Keratinocyte (primary cell): ENCODE measurements around the gene SLC37A1. TPM values are rescaled to one million over a fixed set of nuclear protein-coding genes. Genes with fewer than 3 reads are reported as not detected.

Experiments used
- DNase-seq: peaks from one replicate; pipeline ENCODE4 v3.0.0-alpha.2; 2011; ENCODE audit warnings: low read depth, missing footprints, low spot score
- FAIRE-seq: peaks from 2 replicates; lab custom pipeline; 2011; peaks lifted over from hg19 to GRCh38; lab: Jason Lieb, UNC
- H2AFZ ChIP-seq: 2 replicates; pipeline ENCODE4 v1.6.0; 2012; ENCODE audit warnings: low read length, control low read depth, inconsistent platforms; ENCODE audit not compliant: control insufficient read depth
- H3K27ac ChIP-seq: 2 replicates; pipeline ENCODE4 v1.5.1; 2011; ENCODE audit warnings: low read length; ENCODE audit not compliant: control insufficient read depth, insufficient read depth
- H3K27me3 ChIP-seq: 3 replicates; pipeline ENCODE4 v1.6.0; 2011; ENCODE audit warnings: low read length; ENCODE audit not compliant: control insufficient read depth, insufficient read depth; ENCODE audit errors: extremely low read depth
- H3K36me3 ChIP-seq, 2 experiments: 2 replicates in 1 of 2; 3 replicates in 1 of 2; pipeline ENCODE4 v1.5.1; 2011; ENCODE audit warnings: low read length in 2 of 2, mild to moderate bottlenecking in 1 of 2; ENCODE audit not compliant: control insufficient read depth in 2 of 2, insufficient read depth in 2 of 2; ENCODE audit errors: extremely low read depth in 1 of 2
- H3K4me1 ChIP-seq: 3 replicates; pipeline ENCODE4 v1.5.1; 2011; ENCODE audit warnings: low read length; ENCODE audit not compliant: control insufficient read depth, insufficient read depth; ENCODE audit errors: extremely low read depth
- H3K4me2 ChIP-seq: 3 replicates; pipeline ENCODE4 v1.6.0; 2011; ENCODE audit warnings: low read depth, low read length; ENCODE audit not compliant: control insufficient read depth, insufficient read depth; ENCODE audit errors: extremely low read depth
- H3K4me3 ChIP-seq, 3 experiments: fragments of 200-600 bp in 1 of 3; sonication (generic) in 1 of 3; 2 replicates in 2 of 3; 3 replicates in 1 of 3; pipeline ENCODE4 v1.5.1; 2011 to 2016; ENCODE audit warnings: low read length in 3 of 3, mild to moderate bottlenecking in 3 of 3, control low read depth in 2 of 3, inconsistent platforms in 1 of 3, low read depth in 1 of 3, mixed read lengths in 1 of 3, mixed run types in 1 of 3, moderate library complexity in 1 of 3; ENCODE audit not compliant: control insufficient read depth in 2 of 3, insufficient read depth in 2 of 3; ENCODE audit errors: extremely low read depth in 1 of 3
- H3K79me2 ChIP-seq: 2 replicates; pipeline ENCODE4 v1.6.0; 2012; ENCODE audit warnings: low read length; ENCODE audit not compliant: control insufficient read depth, insufficient read depth
- H3K9ac ChIP-seq: 3 replicates; pipeline ENCODE4 v1.6.0; 2011; ENCODE audit warnings: low read length; ENCODE audit not compliant: control insufficient read depth, insufficient read depth; ENCODE audit errors: extremely low read depth
- H3K9me1 ChIP-seq: 3 replicates; pipeline ENCODE4 v1.6.0; 2011; ENCODE audit warnings: low read length; ENCODE audit not compliant: control insufficient read depth, insufficient read depth; ENCODE audit errors: extremely low read depth
- H3K9me3 ChIP-seq: 2 replicates; pipeline ENCODE4 v1.5.1; 2012; ENCODE audit warnings: low read depth, low read length; ENCODE audit not compliant: control insufficient read depth
- H4K20me1 ChIP-seq: 3 replicates; pipeline ENCODE4 v1.6.0; 2011; ENCODE audit warnings: low read length; ENCODE audit not compliant: control insufficient read depth, insufficient read depth; ENCODE audit errors: extremely low read depth
- CTCF ChIP-seq, 3 experiments: IDR thresholded peaks in 1 of 3; conservative IDR thresholded peaks in 1 of 3; optimal IDR thresholded peaks in 1 of 3; 2 replicates in 2 of 3; 3 replicates in 1 of 3; pipeline versions ENCODE3 to v1.5.1; 2011; ENCODE audit warnings: low read length in 3 of 3, mild to moderate bottlenecking in 3 of 3, moderate library complexity in 2 of 3, control low read depth in 1 of 3, inconsistent platforms in 1 of 3; ENCODE audit not compliant: insufficient read depth in 2 of 3; ENCODE audit errors: extremely low read depth in 1 of 3
- EZH2 ChIP-seq: IDR thresholded peaks from one replicate; pipeline ENCODE4 v1.6.1; 2012; ENCODE audit warnings: inconsistent platforms, mild to moderate bottlenecking, low read length, moderate library complexity
- dilution Hi-C: fragments of 300-500 bp; cut with MboI; formaldehyde crosslinking; loops from one replicate; pipeline ENCODE4 v1.7.0; 2020; ENCODE audit warnings: low sequenced_read_pairs; ENCODE audit not compliant: extremely low pct_ligation_motif_present
- polyA plus RNA-seq, 5 experiments: library from polyadenylated mRNA; depleted of rRNA in 3 of 5; stranded (reverse) in 3 of 5; stranded (forward) in 1 of 5; unstranded in 1 of 5; fragments of >200 nt; gene quantifications; 1 replicate in 1 of 5; 2 replicates in 3 of 5; 3 replicates in 1 of 5; pipeline versions ENCODE4 v1.2.1 to v1.2.3, GENCODE V29; 2011 to 2012; ENCODE audit warnings: missing spikeins in 2 of 5, low read depth in 1 of 5, low replicate concordance in 1 of 5

Gene SLC37A1
- polyA plus RNA-seq, 1 donor (not counting 4 experiments of a cell fraction or from before 2014, with no cell fraction given) = 4.1 TPM

GRCh38 chr21:42624936-42625335 is 111.3 kb downstream of the SLC37A1 start:
- Histone ChIP-seq H3K4me2 (no peak overlapping the region), H3K27ac (no peak overlapping the region), H3K4me3 (no peak overlapping the region), H3K4me1 (no peaks in the 10 kb centered on the region), H3K9me1 (no peaks in the 10 kb centered on the region), H3K9me3 (no peaks in the 10 kb centered on the region), H2AFZ (no peak overlapping the region), H3K27me3 (peaks cover 21% of the 10 kb centered on the region), H4K20me1 (no peaks in the 10 kb centered on the region), H3K79me2 (no peaks in the 10 kb centered on the region), H3K9ac (no peak overlapping the region), H3K36me3 (no peaks in the 10 kb centered on the region)
- DNase-seq (no peak), FAIRE-seq (no peak)
- dilution Hi-C loops = no loop called here
- TF ChIP-seq EZH2 = no peak
- no peak for TF ChIP-seq CTCF (optimal IDR thresholded peaks at IDR 0.05 in 1 of 3, IDR thresholded peaks at IDR 0.05 in 1 of 3, conservative IDR thresholded peaks at IDR 0.05 in 1 of 3; ENCODE audit: extremely low read depth in 1 of 3, insufficient read depth in 2 of 3, low read length in 3 of 3)

GRCh38 chr21:42626171-42626570 is 112.5 kb downstream of the SLC37A1 start:
- Histone ChIP-seq H3K27ac (no peak overlapping the region), H3K9me3 (no peaks in the 10 kb centered on the region), H3K36me3 (no peaks in the 10 kb centered on the region), H4K20me1 (no peaks in the 10 kb centered on the region), H3K4me2 (no peak overlapping the region), H2AFZ (no peak overlapping the region), H3K9me1 (no peaks in the 10 kb centered on the region), H3K4me1 (no peaks in the 10 kb centered on the region), H3K9ac (no peak overlapping the region), H3K79me2 (no peaks in the 10 kb centered on the region), H3K4me3 (no peak overlapping the region), H3K27me3 (peaks cover 15% of the 10 kb centered on the region)
- dilution Hi-C loops = no loop called here
- TF ChIP-seq CTCF (optimal IDR thresholded peaks at IDR 0.05 in 1 of 3, IDR thresholded peaks at IDR 0.05 in 1 of 3, conservative IDR thresholded peaks at IDR 0.05 in 1 of 3; ENCODE audit: extremely low read depth in 1 of 3, insufficient read depth in 2 of 3, low read length in 3 of 3) = no peak
- DNase-seq (no peak), FAIRE-seq (no peak)
